Skin epidermis (tissue), 12 donors: ENCODE data around the gene CDK5RAP1.

Source experiments
- H3K27ac ChIP-seq, 21 experiments: fragments of 200-600 bp; sonication (generic) in 11 of 21; one replicate each; pipeline ENCODE4 v1.5.0; 2020; ENCODE audit warnings: mild to moderate bottlenecking in 3 of 21, inconsistent platforms in 2 of 21, moderate library complexity in 2 of 21
- H3K4me3 ChIP-seq, 7 experiments: fragments of 200-600 bp; sonication (generic) in 2 of 7; one replicate each; pipeline ENCODE4 v1.5.0; 2020; ENCODE audit warnings: inconsistent platforms in 2 of 7, mild to moderate bottlenecking in 2 of 7, moderate library complexity in 1 of 7

The CDK5RAP1 gene

DNA sequence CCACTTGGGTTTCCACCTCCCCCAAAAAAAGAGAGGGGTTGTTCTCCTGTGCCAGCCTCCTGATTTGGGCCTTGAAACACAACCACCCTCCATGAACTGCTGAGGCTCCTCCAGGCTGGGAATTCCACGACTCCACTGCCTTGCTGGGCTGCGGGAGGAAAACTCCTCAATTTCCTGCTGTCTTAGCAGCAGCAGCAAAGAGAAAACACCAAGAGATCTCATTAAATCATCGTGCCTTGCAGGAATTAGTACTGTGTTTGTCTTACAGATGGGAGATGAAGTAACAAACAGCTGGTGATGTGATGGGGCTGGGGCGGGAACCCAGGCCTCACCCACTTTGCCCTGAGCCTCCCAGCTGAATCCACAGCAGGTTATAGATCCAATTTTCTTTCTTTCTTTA is 89.3 kb downstream of the CDK5RAP1 start:
- no peak overlapping the region for H3K27ac ChIP-seq
- H3K4me3 ChIP-seq: no peak overlapping the region

DNA sequence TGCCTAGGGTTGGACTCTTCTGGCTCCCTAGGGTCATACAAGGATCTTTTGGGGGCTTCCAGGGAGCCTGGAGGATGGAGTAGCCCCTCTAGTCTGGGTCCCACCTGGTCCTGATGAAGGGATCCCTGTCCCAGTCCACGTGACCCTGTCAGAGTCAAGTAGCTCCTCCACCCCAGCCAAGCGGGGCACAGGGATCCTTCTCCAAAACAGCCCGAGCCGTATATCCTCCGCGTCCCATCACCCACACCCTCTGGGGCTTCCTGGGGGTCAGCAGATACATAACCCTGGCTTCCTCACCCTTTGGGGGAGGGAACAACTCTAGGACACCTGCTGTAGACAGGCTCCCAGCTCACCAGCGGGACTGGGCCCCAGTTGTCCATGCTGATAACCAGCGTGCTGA is 90.3 kb downstream of the CDK5RAP1 start:
- peak overlapping the region in 1 of 21 experiments; percentile 3 for H3K27ac ChIP-seq
- H3K4me3 ChIP-seq: no peak overlapping the region

DNA sequence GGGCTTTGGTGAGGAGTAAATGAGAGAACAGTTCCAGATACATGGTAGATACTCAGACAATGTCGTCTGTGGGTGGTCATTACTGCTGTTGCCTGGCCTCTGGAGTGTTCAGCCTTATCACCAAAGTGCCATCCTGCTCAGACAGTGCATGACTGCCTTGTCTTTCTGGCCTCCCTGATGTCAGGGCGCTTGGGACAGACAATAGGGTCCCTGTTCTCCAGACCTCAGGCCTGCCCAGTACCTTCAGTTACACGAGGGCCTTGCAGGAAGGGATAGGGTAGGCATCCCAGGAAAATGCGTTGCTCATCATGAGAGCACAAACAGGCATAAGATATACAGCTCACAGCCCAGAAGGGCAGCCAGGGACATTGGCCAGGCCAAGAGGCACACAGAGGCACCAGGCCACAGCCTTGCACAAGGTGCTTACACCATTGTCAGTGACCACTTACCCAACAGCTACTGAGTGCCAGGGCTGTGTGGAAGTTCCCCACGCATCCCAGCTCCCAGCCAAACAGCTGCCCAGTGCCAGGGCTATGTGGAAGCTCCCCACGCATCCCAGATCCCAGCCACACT is 90.9 kb downstream of the CDK5RAP1 start:
- peak overlapping the region in 1 of 21 experiments; percentile 3 for H3K27ac ChIP-seq
- H3K4me3 ChIP-seq: no peak overlapping the region

DNA sequence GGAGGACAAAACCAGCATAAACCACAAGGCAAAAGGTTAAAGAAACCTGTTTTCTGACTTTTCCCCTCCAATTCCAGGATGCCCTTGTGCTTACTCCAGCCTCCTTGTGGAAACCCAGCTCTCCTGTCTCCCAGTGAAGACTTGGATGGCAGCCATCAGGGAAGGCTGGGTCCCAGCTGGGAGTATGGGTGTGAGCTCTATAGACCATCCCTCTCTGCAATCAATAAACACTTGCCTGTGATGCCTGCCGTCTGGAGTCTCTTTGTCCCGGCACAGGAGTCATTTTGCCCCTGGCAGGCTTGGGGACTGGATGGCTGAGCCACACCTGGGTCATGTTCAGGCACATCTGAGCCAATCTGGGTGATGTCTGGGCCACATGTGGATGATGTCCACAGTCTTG is 91.7 kb downstream of the CDK5RAP1 start:
- H3K4me3 ChIP-seq: no peak overlapping the region
- no peak overlapping the region for H3K27ac ChIP-seq
